ENCODE results near the gene SCN5A.

SCN5A gene

GRCh38 chr3:38598791-38599190 lies 50.7 kb downstream of the SCN5A start:
- DNase-seq, result no peak

DNA sequence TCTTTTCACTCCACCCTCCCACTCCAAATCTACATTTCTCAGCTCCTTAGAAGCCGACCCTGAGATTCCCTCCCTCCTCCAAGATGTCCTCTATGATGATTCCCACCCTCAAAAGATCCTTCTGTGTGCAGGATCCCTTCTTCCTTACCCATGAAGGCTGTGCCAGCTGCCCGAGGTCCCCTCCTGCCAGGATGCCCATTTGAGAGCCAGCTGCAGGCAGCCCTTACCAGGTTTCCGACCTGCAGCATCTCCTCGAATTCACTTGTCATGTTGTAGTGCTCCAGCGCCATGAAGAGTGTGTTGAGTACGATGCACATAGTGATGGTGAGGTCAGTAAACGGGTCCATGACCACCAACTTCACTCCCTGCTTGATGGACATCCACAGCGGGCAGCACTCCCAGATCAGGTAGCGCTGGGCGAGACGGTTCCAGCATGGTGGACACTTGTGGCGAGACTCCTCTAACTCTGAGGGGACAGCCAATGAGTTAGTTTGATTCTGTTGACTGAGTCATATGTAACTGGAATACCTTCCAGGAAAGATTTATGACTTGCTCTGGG lies 51.9 kb downstream of the SCN5A start:
- no peak for DNase-seq

DNA sequence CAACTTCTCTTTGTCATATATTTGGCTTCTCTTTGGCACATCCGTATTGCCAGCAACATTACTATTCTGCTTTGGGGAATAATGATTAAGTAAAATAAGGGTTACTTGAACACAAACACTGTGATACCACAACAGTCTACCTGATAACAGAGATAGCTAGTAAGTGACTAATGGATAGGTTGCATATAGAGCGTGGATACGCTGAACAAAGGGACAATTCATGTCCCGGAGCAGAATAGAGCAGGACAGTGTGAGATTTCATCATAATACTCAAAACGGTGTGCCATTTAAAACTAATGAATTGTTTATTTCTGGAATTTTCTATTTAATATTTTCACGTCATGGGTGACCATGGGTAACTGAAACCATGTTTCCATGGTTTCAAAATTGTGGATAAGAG lies 54.1 kb downstream of the SCN5A start:
- DNase-seq, result no peak

DNA sequence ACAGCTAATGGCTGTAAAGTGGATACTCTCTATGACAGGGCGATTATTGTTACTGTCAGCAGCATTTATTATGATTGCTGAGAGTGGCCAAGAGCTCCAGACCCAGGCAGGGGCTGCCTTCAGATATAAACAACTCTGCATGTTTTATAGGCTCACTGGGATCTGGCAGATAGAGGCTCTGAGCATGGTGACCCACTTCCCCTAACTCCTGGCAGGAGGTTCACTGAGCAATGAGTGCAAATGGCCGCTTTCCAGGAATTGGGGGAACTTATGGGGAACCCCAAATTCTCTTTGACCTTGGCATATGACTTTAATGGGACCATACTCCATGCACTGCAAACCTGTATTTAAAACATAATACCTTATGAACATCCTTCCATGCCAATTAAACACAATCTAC lies 59.0 kb downstream of the SCN5A start:
- DNase-seq, result no peak

- no peak for DNase-seq
Observed at GRCh38 chr3:38588995-38589937, 60.2 kb downstream of the SCN5A start.

- DNase-seq, result no peak
Observed at GRCh38 chr3:38588371-38588971, 61.0 kb downstream of the SCN5A start.

DNA sequence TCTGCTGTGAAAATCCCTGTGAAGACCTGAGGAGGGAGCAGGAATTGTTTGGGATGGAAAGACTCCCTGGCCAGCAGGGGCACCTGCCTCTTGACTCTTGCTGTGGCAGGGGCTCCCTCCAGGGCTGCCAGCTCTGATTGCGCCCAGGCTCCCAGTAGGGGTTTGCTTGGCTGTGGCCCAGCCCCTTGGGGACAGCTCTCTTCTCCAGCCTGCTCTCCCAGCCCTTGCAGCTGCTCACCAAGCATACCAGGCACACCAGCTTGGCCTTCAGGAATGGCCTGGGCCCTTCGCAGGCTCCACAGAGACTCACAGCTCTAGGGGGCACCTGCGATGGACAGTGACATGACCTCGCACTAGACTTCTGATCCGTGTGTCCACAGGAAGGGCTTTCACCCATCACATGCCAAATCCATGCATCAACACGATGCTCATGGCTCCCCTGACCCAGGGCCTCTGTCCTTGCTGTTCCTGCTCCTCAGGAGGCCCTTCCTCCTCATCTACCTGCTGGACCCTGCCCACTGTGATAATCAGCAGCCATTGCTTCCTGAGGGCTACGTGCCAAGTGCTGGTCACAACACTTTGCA lies 61.8 kb downstream of the SCN5A start:
- no peak for DNase-seq

DNA sequence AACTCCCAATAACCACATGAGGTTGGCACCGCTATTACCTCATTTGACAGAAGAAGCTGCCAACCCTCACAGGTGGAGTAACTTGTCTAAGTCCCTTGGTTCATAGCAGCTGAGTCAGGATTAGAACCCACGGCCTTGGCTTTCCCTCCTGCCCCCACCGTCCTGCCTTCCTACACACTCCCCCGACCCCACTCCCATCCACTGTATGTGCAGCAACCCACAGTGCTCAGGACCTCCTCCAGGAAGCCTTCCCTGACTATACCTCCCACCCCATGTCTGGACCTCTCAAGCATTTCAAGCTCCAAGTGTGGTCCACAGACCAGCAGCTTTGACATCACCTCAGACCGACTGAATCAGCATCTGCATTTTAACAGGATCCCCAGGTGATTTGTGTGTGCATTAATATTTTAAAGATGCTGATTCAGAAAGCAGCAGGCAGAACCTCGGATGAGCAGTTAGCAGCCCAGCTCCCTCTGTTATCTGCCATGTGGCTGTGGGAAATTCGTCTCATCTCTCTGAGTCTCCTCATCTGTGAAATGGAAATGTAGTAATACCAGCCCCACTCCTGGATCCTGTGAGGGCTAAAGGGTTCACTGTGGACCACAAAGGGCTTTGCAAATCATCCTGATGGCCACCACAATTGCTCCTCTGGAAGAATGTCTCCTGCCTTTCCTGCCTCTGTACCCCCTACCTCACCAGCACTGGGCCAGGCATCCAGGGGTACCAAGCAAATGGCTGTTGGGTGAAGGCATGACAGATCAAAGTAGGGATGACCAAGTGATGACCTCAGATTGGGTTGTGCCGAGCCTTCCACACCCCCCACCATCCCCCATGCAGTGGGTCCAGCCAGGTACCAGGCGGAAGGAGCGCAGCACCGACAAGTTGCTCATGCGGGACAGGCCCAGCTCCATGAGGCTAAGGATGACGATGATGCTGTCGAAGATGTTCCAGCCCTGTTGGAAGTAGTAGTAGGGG lies 62.7 kb downstream of the SCN5A start:
- DNase-seq, result no peak

- DNase-seq, result no peak
Observed at GRCh38 chr3:38585791-38586420, 63.6 kb downstream of the SCN5A start.

DNA sequence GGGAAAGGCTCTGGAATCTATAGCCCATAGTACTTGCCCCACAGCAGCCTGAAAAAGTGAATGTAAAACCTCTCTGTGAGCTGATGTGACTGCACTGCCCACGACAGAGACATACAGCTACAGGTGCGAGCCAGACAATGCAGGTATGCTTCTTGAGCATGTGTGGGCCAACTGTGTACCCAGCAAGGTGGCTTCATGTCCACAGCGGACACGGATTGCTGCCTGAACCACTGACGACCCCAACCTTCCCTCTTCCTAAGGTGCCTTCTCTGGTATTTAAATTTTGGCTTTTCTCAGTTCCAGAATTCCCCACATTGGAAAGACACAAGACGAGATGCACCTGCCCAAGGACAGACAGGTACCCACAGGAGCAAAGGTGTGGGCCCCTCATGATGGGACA lies 65.8 kb downstream of the SCN5A start:
- no peak for DNase-seq

DNA sequence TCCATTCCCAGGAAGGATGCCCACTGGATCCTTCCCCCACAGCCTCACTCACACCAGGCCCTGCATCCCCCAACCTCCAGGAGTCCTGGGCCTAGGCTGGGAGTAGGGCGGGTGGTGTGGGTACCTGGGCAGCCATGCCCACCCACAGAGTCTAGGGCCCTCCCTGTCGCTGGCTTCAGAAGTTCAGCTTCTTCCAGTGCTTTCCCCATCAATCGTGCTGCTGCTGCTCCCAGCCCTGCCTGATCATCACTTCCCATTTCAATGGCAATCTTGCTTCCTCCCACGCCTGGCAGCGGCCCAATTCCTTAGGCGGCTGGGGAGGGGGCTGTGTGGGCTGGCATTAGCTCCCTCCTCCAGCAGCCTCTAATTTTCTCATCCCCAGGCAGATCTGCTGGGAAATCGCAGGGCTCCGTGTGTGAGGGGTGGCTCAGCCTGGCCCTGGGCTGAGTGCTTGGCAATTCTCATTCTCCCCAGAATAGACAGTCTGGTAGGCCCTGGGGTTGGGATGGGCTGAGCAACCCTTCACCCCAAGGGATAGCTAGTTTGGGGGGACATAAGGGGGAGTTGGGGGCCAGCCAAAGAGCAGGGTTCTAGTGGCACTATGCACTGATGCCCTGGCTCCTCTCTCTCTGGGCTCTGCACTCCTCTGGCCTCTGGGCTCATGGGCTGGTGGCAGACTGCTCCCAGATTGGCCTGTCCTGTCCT lies 66.4 kb downstream of the SCN5A start:
- no peak for DNase-seq

DNA sequence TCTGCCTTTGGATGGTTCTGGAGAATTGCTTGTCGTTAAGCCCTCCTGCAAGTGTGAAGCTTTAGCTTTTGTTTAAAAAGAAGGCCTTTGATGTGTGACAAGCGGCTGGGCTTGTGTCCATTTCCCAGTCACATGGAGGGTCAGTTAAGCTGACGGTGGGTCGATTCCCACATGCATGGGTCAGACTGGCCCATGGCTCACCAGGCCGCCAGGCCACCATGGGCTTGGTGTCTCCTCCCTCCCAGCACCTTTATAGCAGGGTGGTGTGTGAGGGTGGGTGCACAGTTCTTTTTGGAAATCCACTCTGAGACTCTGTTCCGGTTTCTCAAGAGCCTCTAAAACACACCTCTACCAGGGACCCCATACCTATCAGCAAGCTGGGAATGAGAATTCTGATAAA lies 67.2 kb downstream of the SCN5A start:
- no peak for DNase-seq

- no peak for DNase-seq
Observed at GRCh38 chr3:38581774-38582173, 67.7 kb downstream of the SCN5A start.

- DNase-seq, result no peak
Observed at GRCh38 chr3:38580450-38581382, 68.8 kb downstream of the SCN5A start.

GRCh38 chr3:38579551-38580449 lies 69.7 kb downstream of the SCN5A start:
- DNase-seq, result no peak

DNA sequence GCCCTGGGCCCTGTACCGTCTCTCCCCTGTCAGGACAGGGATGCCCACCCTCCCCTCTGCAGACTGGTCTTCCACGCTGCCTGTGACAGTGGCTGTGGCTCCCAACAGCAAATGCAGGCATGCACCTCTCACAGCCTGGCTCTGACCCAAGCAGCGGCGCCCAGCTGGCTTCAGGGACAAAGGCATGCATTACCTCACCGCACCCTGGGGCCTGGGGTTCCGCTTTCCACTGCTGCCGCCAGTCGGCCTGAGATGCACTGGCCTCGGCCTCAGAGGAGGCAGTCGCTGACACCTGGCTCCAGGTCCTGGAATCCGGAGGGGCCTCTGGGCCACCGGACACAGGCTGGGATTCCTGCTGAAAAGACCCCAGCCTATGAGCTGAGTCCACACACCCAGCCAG lies 70.3 kb downstream of the SCN5A start:
- no peak for DNase-seq

- no peak for DNase-seq
Observed at GRCh38 chr3:38578551-38578950, 70.9 kb downstream of the SCN5A start.

- DNase-seq, result no peak
Observed at GRCh38 chr3:38578081-38578475, 71.4 kb downstream of the SCN5A start.
